ENCODE results near the gene TSPEAR. TPM values are rescaled to one million over a fixed set of nuclear protein-coding genes. Genes with fewer than 3 reads are reported as not detected.

The TSPEAR gene
- total and polyA plus RNA-seq, 2 of the 13 experiments (the other 11 are each of a cell fraction or from before 2014, with no cell fraction given) = 0.07 to 0.32 TPM

DNA sequence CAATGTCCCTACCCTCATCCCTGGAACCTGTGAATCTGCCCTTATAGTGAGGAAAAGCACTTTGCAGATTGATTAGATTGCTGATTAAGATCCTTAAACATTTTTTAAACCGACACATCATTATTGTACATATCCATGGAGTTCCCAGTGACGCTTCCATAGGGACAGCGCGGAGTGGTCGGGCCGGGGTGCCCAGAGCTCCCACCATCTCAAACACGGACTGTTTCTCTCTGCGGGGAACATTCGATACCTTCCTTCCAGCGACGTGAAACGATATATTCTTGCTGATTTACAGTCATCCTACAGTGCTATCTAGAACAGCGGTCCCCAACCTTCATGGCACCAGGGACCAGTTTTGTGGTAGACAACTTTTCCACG, 10.4 kb downstream of the TSPEAR start (continued):
- TF ChIP-seq PITX1 (CRISPR knock-in tag; IDR thresholded peaks at IDR 0.05) (0 out of 2 replicates have a peak, but pooled peaks have one; percentile 12), THAP11 (CRISPR knock-in tag; IDR thresholded peaks at IDR 0.05) (no peak; the same call in 1 of the 2 replicates), HIVEP1 (CRISPR knock-in tag; IDR thresholded peaks at IDR 0.05) (0 out of 2 replicates have a peak, but pooled peaks have one; percentile 21), ERF (CRISPR knock-in tag; IDR thresholded peaks at IDR 0.05) (0 out of 2 replicates have a peak, but pooled peaks have one; percentile 2), PBX3 (CRISPR knock-in tag; IDR thresholded peaks at IDR 0.05; ENCODE audit: borderline replicate concordance) (no peak), ZNF317 (CRISPR knock-in tag; IDR thresholded peaks at IDR 0.05) (0 out of 2 replicates have a peak, but pooled peaks have one; percentile 30), ZNF331 (CRISPR knock-in tag; IDR thresholded peaks at IDR 0.05) (0 out of 2 replicates have a peak, but pooled peaks have one; percentile 1), ZNF788 (CRISPR knock-in tag; IDR thresholded peaks at IDR 0.05; ENCODE audit: borderline replicate concordance) (0 out of 2 replicates have a peak, but pooled peaks have one; percentile 5), ZNF414 (CRISPR knock-in tag; IDR thresholded peaks at IDR 0.05) (0 out of 2 replicates have a peak, but pooled peaks have one; percentile 8)
- TF ChIP-seq, protein P1, sequence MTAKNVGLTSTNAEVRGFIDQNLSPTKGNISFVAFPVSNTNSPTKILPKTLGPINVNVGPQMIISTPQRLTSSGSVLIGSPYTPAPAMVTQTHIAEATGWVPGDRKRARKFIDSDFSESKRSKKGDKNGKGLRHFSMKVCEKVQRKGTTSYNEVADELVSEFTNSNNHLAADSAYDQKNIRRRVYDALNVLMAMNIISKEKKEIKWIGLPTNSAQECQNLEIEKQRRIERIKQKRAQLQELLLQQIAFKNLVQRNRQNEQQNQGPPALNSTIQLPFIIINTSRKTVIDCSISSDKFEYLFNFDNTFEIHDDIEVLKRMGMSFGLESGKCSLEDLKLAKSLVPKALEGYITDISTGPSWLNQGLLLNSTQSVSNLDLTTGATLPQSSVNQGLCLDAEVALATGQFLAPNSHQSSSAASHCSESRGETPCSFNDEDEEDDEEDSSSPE (CRISPR knock-in tag; IDR thresholded peaks at IDR 0.05) = peak; percentile 2; the same call in 1 of the 2 replicates
- TF ChIP-seq, protein P2, sequence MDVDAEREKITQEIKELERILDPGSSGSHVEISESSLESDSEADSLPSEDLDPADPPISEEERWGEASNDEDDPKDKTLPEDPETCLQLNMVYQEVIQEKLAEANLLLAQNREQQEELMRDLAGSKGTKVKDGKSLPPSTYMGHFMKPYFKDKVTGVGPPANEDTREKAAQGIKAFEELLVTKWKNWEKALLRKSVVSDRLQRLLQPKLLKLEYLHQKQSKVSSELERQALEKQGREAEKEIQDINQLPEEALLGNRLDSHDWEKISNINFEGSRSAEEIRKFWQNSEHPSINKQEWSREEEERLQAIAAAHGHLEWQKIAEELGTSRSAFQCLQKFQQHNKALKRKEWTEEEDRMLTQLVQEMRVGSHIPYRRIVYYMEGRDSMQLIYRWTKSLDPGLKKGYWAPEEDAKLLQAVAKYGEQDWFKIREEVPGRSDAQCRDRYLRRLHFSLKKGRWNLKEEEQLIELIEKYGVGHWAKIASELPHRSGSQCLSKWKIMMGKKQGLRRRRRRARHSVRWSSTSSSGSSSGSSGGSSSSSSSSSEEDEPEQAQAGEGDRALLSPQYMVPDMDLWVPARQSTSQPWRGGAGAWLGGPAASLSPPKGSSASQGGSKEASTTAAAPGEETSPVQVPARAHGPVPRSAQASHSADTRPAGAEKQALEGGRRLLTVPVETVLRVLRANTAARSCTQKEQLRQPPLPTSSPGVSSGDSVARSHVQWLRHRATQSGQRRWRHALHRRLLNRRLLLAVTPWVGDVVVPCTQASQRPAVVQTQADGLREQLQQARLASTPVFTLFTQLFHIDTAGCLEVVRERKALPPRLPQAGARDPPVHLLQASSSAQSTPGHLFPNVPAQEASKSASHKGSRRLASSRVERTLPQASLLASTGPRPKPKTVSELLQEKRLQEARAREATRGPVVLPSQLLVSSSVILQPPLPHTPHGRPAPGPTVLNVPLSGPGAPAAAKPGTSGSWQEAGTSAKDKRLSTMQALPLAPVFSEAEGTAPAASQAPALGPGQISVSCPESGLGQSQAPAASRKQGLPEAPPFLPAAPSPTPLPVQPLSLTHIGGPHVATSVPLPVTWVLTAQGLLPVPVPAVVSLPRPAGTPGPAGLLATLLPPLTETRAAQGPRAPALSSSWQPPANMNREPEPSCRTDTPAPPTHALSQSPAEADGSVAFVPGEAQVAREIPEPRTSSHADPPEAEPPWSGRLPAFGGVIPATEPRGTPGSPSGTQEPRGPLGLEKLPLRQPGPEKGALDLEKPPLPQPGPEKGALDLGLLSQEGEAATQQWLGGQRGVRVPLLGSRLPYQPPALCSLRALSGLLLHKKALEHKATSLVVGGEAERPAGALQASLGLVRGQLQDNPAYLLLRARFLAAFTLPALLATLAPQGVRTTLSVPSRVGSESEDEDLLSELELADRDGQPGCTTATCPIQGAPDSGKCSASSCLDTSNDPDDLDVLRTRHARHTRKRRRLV (CRISPR knock-in tag; IDR thresholded peaks at IDR 0.05) = no peak
